DOHH2 (cell line): ENCODE results near the gene TRIOBP.

ENCODE experiments used
- CTCF ChIP-seq: fragments of 200-600 bp; sonication (generic); IDR thresholded peaks from one replicate; pipeline ENCODE4 v1.5.1; 2014; ENCODE audit warnings: antibody characterized with exemption, mild to moderate bottlenecking, low read depth, low read length; ENCODE audit not compliant: poor library complexity, severe bottlenecking
- EZH2phosphoT487 ChIP-seq: fragments of 200-600 bp; sonication (generic); IDR thresholded peaks from 2 replicates; pipeline ENCODE4 v1.6.1; 2017; ENCODE audit warnings: borderline replicate concordance, mild to moderate bottlenecking, antibody characterized with exemption, low read length, moderate library complexity, mixed read lengths

- no peak for TF ChIP-seq CTCF
- TF ChIP-seq EZH2phosphoT487: no peak
Measured at GRCh38 chr22:37697538-37697835, 639 bp downstream of the TRIOBP start.
